OCI-LY3 (cell line): Measurements from ENCODE around the gene GGA3.

Source experiments
- EZH2phosphoT487 ChIP-seq: fragments of 200-600 bp; shearing (Covaris generic); IDR thresholded peaks from 2 replicates; pipeline ENCODE4 v1.6.1; 2018; ENCODE audit warnings: antibody characterized with exemption, mixed run types, low read depth
- TF ChIP-seq, protein P1 (sequence below): fragments of 200-600, 300-600 bp; sonication (generic); IDR thresholded peaks from 2 replicates; pipeline ENCODE4 v1.5.1; 2014; ENCODE audit warnings: antibody characterized with exemption, low read length, low read depth

DNA sequence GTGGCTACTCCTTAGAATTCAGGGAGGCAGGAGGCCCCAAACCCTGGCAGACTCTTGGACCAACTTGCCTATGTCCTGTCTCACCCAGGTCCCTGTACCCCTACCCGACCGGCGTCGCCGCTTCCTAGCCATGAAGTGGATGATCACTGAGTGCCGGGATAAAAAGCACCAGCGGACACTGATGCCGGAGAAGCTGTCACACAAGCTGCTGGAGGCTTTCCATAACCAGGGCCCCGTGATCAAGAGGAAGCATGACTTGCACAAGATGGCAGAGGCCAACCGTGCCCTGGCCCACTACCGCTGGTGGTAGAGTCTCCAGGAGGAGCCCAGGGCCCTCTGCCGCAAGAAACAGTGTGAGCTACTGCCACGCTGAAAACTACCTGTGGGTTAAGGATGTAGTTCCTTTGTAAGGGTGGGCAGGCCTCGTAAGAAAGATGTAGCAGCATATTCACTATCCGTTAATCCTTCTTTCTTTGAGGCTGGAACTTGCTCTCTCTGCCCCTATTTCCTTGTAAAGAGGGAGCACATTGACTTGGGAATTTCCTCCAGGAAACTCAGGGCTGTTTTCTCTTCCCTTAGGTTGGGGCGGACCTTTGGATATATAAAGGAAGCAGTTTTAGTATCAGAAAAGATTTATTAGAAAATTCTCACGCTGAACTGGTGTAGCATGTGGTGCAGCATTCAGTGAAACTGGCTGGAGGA lies 4.4 kb upstream of the GGA3 start:
- TF ChIP-seq, protein P1, sequence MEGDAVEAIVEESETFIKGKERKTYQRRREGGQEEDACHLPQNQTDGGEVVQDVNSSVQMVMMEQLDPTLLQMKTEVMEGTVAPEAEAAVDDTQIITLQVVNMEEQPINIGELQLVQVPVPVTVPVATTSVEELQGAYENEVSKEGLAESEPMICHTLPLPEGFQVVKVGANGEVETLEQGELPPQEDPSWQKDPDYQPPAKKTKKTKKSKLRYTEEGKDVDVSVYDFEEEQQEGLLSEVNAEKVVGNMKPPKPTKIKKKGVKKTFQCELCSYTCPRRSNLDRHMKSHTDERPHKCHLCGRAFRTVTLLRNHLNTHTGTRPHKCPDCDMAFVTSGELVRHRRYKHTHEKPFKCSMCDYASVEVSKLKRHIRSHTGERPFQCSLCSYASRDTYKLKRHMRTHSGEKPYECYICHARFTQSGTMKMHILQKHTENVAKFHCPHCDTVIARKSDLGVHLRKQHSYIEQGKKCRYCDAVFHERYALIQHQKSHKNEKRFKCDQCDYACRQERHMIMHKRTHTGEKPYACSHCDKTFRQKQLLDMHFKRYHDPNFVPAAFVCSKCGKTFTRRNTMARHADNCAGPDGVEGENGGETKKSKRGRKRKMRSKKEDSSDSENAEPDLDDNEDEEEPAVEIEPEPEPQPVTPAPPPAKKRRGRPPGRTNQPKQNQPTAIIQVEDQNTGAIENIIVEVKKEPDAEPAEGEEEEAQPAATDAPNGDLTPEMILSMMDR: no peak
- TF ChIP-seq EZH2phosphoT487: no peak
